ENCODE results near the gene NGB.

NGB gene

GRCh38 chr14:77265187-77265515, 5.9 kb downstream of the NGB start:
- TF ChIP-seq CTCF (conservative IDR thresholded peaks at IDR 0.05; ENCODE audit: low read length) (no peak), EZH2phosphoT487 (IDR thresholded peaks at IDR 0.05; ENCODE audit: borderline replicate concordance) (no peak)
- Histone ChIP-seq H3K9me2 (replicated peaks; ENCODE audit: low read depth, low read length) (no peaks in the 10 kb centered on the region), H3K4me3 (ENCODE audit: low read length, poor library complexity, severe bottlenecking) (no peak overlapping the region), H3K9ac (ENCODE audit: low read depth, low read length, poor library complexity, severe bottlenecking) (no peak overlapping the region), H2AFZ (ENCODE audit: low read length) (no peak overlapping the region), H3K27me3 (ENCODE audit: insufficient read depth, low read length, poor library complexity, severe bottlenecking) (no peaks in the 10 kb centered on the region), H3F3A (ENCODE audit: low read depth) (no peaks in the 10 kb centered on the region), H3K4me2 (ENCODE audit: low read depth, low read length, poor library complexity, severe bottlenecking) (no peak overlapping the region), H3K36me3 (ENCODE audit: insufficient read depth, low read length) (no peaks in the 10 kb centered on the region), H3K9me3 (ENCODE audit: insufficient read depth, low read depth, low read length) (no peaks in the 10 kb centered on the region), H4K20me1 (ENCODE audit: insufficient read depth, low read length, poor library complexity, severe bottlenecking) (no peaks in the 10 kb centered on the region), H3K4me1 (ENCODE audit: insufficient read depth, low read length, poor library complexity, severe bottlenecking) (peaks cover 6% of the 10 kb centered on the region), H3K79me2 (ENCODE audit: insufficient read depth, low read length) (no peaks in the 10 kb centered on the region)

- Histone ChIP-seq H3K4me2 (ENCODE audit: low read depth, low read length, poor library complexity, severe bottlenecking) (no peak overlapping the region), H2AFZ (ENCODE audit: low read length) (no peak overlapping the region), H3K9me3 (ENCODE audit: insufficient read depth, low read depth, low read length) (no peaks in the 10 kb centered on the region)
These were observed 6.4 kb downstream of the NGB start for GRCh38 chr14:77264466-77265186.

GRCh38 chr14:77260631-77261030, 10.4 kb downstream of the NGB start:
- Histone ChIP-seq H3K9ac (ENCODE audit: low read depth, low read length, poor library complexity, severe bottlenecking) (no peak overlapping the region), H2AFZ (ENCODE audit: low read length) (no peak overlapping the region), H3K36me3 (ENCODE audit: insufficient read depth, low read length) (no peaks in the 10 kb centered on the region), H3K27me3 (ENCODE audit: insufficient read depth, low read length, poor library complexity, severe bottlenecking) (no peaks in the 10 kb centered on the region), H3K9me2 (replicated peaks; ENCODE audit: low read depth, low read length) (no peaks in the 10 kb centered on the region), H3F3A (ENCODE audit: low read depth) (no peaks in the 10 kb centered on the region), H3K79me2 (ENCODE audit: insufficient read depth, low read length) (no peaks in the 10 kb centered on the region), H3K9me3 (ENCODE audit: insufficient read depth, low read depth, low read length) (no peaks in the 10 kb centered on the region), H4K20me1 (ENCODE audit: insufficient read depth, low read length, poor library complexity, severe bottlenecking) (no peaks in the 10 kb centered on the region), H3K4me1 (ENCODE audit: insufficient read depth, low read length, poor library complexity, severe bottlenecking) (peaks cover 3% of the 10 kb centered on the region), H3K4me3 (ENCODE audit: low read length, poor library complexity, severe bottlenecking) (no peak overlapping the region), H3K4me2 (ENCODE audit: low read depth, low read length, poor library complexity, severe bottlenecking) (no peak overlapping the region)
- TF ChIP-seq EZH2phosphoT487 (IDR thresholded peaks at IDR 0.05; ENCODE audit: borderline replicate concordance) (no peak), CTCF (conservative IDR thresholded peaks at IDR 0.05; ENCODE audit: low read length) (no peak)

More at GRCh38 chr14:77264466-77265186, 6.4 kb downstream of the NGB start:
- no peak overlapping the region for H3K4me3 ChIP-seq (ENCODE audit: low read length, poor library complexity, severe bottlenecking)
- H3K4me1 ChIP-seq (ENCODE audit: insufficient read depth, low read length, poor library complexity, severe bottlenecking): peaks cover 3% of the 10 kb centered on the region
- H3K9me2 ChIP-seq (replicated peaks; ENCODE audit: low read depth, low read length): no peaks in the 10 kb centered on the region
- no peaks in the 10 kb centered on the region for H3K27me3 ChIP-seq (ENCODE audit: insufficient read depth, low read length, poor library complexity, severe bottlenecking)
- H3F3A ChIP-seq (ENCODE audit: low read depth): no peaks in the 10 kb centered on the region
- H3K9ac ChIP-seq (ENCODE audit: low read depth, low read length, poor library complexity, severe bottlenecking): no peak overlapping the region
- H4K20me1 ChIP-seq (ENCODE audit: insufficient read depth, low read length, poor library complexity, severe bottlenecking): no peaks in the 10 kb centered on the region
- H3K36me3 ChIP-seq (ENCODE audit: insufficient read depth, low read length): no peaks in the 10 kb centered on the region
- TF ChIP-seq EZH2phosphoT487 (IDR thresholded peaks at IDR 0.05; ENCODE audit: borderline replicate concordance) (no peak), CTCF (conservative IDR thresholded peaks at IDR 0.05; ENCODE audit: low read length) (no peak)
- H3K79me2 ChIP-seq (ENCODE audit: insufficient read depth, low read length): no peaks in the 10 kb centered on the region

Measured in Loucy (cell line).